Coronary artery (tissue), 2 donors: ENCODE results near the gene NISCH.
A peak's percentile ranks its signal among the peaks of the same experiment; 100 is the strongest.

ENCODE experiments used
- DNase-seq: peaks from one replicate; pipeline ENCODE4 v3.0.0-alpha.2; 2017; ENCODE audit warnings: low spot score
- H3K27ac ChIP-seq, 2 donors: fragments of 200-600 bp; sonication (generic); one replicate each; pipeline ENCODE4 v1.5.1; 2016 to 2019
- H3K4me3 ChIP-seq: fragments of 200-600 bp; sonication (generic); 2 replicates; pipeline ENCODE4 v1.5.1; 2016; ENCODE audit warnings: mild to moderate bottlenecking, moderate library complexity
- CTCF ChIP-seq: fragments of 200-600 bp; sonication (generic); IDR thresholded peaks from one replicate; pipeline ENCODE4 v1.5.1; 2019; ENCODE audit warnings: antibody characterized with exemption

NISCH gene

GRCh38 chr3:52434491-52435115 lies 20.8 kb upstream of the NISCH start:
- peak; percentile 57 for DNase-seq
- TF ChIP-seq CTCF: no peak
- Histone ChIP-seq H3K27ac (peak overlapping the region in 1 of 2 donors; percentile 35), H3K4me3 (no peak overlapping the region)

GRCh38 chr3:52435246-52436101 lies 19.9 kb upstream of the NISCH start:
- no peak overlapping the region for H3K4me3 ChIP-seq
- peak; percentile 66 for DNase-seq
- H3K27ac ChIP-seq: peak overlapping the region in 1 of 2 donors; percentile 35
- no peak for TF ChIP-seq CTCF

GRCh38 chr3:52436500-52437149 lies 18.8 kb upstream of the NISCH start:
- TF ChIP-seq CTCF: no peak
- DNase-seq: peak; percentile 71

GRCh38 chr3:52437326-52438103 lies 17.9 kb upstream of the NISCH start:
- H3K27ac ChIP-seq: no peak overlapping the region
- no peak for TF ChIP-seq CTCF
- H3K4me3 ChIP-seq: no peak overlapping the region
- DNase-seq: no peak

More at GRCh38 chr3:52436500-52437149, 18.8 kb upstream of the NISCH start:
- H3K27ac ChIP-seq: peak overlapping the region in 1 of 2 donors; percentile 35
- H3K4me3 ChIP-seq: no peak overlapping the region

- Histone ChIP-seq H3K4me3 (no peak overlapping the region), H3K27ac (no peak overlapping the region)
- peak; percentile 62 for DNase-seq
- no peak for TF ChIP-seq CTCF
These were observed 17.4 kb upstream of the NISCH start for GRCh38 chr3:52438104-52438376.

GRCh38 chr3:52438579-52439425 lies 16.6 kb upstream of the NISCH start:
- DNase-seq: no peak
- no peak for TF ChIP-seq CTCF
- no peak overlapping the region for H3K4me3 ChIP-seq
- H3K27ac ChIP-seq: no peak overlapping the region
